AG10803 (cell line): ENCODE results near the gene SEMA6B.
A peak's percentile ranks its signal among the peaks of the same experiment; 100 is the strongest.
"Not testable (repeated sequence)": the region's sequence is repeated elsewhere in the genome, so short reads cannot be mapped to it uniquely, and the experiment has no call there.

ENCODE experiments used
- DNase-seq: peaks from one replicate; pipeline ENCODE4 v3.0.0; 2010; ENCODE audit warnings: low read depth
- H3K4me3 ChIP-seq: 2 replicates; pipeline ENCODE4 v1.5.1; 2011; ENCODE audit warnings: mild to moderate bottlenecking, low read length, control low read depth
- TF ChIP-seq, protein P1 (sequence below): conservative IDR thresholded peaks from 2 replicates; pipeline ENCODE4 v1.5.1; 2011; ENCODE audit warnings: mild to moderate bottlenecking, low read length, control low read depth, inconsistent platforms

Gene SEMA6B

DNA sequence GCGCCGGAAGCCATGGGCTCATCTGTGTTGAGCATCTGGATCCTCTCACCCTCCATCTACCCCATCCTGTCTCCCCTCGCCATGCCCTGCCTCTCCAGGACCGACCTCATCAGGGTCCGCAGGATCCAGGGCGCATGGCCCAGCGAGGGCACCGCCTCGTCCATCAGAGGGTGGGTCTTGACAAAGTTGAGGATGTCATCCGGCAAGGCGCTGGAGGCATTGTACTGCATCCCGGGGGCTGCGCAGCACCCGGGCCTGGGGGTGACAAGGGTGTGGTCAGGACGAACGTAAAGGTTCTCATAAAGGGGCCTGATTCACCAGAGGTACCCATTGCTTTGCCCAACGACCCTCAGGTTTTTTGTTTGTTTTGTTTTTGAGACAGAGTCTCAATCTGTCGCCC, 9.5 kb downstream of the SEMA6B start:
- DNase-seq, result no peak
- TF ChIP-seq, protein P1, sequence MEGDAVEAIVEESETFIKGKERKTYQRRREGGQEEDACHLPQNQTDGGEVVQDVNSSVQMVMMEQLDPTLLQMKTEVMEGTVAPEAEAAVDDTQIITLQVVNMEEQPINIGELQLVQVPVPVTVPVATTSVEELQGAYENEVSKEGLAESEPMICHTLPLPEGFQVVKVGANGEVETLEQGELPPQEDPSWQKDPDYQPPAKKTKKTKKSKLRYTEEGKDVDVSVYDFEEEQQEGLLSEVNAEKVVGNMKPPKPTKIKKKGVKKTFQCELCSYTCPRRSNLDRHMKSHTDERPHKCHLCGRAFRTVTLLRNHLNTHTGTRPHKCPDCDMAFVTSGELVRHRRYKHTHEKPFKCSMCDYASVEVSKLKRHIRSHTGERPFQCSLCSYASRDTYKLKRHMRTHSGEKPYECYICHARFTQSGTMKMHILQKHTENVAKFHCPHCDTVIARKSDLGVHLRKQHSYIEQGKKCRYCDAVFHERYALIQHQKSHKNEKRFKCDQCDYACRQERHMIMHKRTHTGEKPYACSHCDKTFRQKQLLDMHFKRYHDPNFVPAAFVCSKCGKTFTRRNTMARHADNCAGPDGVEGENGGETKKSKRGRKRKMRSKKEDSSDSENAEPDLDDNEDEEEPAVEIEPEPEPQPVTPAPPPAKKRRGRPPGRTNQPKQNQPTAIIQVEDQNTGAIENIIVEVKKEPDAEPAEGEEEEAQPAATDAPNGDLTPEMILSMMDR, result no peak
- H3K4me3 ChIP-seq, result no peak overlapping the region

DNA sequence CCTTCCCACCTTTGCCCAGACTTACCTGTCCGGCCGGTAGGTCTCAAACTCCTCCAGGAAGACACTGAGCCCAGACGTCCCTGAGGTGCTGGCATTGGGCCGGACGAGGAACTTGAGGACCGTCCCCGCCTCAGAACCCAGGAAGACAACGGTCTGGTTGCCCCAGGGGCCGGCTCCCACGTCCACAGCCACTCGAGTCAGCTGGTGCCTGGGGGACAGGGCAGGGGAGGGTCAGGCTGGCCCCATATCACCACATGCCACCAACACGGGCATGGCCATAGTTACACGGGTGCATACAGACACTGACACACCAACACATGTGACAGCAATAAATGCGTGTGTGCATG, 11.3 kb downstream of the SEMA6B start:
- H3K4me3 ChIP-seq, result no peak overlapping the region
- DNase-seq, result no peak
- TF ChIP-seq, protein P1, result no peak

DNA sequence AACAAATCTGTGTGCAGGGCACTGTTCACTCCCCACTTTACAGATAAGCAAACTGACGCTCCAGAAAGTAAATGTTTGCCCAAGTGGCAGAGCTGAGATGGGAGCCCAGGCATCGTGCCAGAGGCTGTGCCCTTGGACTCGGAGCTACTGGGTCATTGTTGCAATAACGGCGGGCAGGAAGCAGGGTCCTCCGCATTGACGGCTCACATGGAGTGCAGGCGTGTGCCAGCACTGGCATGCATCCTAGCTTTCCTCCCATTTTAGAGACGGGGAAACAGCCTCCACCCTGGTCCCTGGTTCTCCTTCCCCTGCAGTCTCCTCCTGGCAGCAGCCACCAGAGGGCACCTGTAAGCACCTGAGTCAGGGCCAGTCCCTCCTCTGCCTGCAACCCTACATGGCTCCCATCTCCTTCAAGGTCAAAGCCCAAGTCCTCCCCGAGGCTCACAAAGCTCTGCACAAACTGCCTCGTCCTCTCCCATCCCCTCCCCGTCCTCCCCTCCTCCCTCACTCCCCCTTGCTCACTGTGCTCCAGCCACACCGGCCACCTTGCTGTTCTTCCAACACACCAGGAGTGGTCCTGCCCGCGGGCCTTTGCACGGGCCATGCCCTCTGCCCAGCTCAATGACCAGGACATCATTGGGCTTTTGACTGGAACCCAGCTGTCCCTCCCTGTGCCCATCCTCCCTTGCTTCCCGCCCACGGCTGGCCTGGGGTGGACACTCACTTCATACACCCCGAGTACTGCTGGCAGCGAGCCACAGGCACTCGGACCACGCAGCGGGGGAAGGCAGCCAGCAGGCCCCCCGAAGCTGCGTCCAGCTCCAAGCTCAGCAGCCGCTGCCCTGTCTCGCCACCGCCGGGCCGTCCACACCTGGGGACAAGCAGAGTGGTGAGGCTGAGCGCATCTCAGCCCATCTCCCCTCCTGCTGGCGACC, 11.9 kb downstream of the SEMA6B start:
- H3K4me3 ChIP-seq, result no peak overlapping the region
- TF ChIP-seq, protein P1, result peak; percentile 28
- DNase-seq, result no peak

DNA sequence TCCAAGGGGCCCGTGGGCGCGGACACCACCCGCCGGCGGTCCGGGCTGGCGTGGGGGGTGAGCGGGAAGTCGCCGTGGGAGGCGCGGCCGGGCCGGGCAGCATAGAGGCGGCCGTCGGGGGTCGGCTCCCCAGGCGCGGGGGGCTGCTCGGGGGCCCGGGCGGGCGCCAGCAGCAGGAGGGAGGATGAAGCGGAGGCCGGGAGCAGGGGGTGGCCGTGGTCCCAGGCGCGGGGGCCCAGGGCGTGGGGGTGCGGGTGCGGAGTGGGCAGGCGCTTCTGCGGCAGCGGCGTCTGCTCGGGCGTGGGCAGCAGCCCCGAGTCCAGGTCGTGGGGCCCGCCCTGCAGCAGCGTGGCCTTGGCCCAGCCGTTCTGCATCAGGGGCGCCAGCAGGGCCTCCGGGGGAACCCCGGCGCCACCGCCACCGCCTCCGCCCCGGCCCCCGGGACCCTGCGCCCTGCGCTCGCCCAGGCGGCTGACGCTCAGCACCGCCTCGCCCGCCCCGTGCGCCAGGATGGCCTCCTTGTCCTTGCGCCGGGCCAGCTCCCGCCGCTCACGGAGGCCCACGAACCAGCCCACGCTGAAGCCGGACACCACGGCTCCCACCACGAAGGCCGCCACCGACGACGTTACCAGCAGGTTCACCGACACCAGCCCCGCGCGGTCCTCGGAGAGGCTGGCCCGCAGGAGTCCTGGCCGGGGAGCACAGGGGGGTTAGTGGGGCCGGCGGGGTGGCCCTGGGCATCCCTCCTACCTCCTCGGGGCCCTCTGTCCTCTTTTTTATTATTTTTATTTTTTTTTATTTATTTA, 15.4 kb downstream of the SEMA6B start:
- DNase-seq, result no peak
- TF ChIP-seq, protein P1, result no peak
- no peak overlapping the region for H3K4me3 ChIP-seq

DNA sequence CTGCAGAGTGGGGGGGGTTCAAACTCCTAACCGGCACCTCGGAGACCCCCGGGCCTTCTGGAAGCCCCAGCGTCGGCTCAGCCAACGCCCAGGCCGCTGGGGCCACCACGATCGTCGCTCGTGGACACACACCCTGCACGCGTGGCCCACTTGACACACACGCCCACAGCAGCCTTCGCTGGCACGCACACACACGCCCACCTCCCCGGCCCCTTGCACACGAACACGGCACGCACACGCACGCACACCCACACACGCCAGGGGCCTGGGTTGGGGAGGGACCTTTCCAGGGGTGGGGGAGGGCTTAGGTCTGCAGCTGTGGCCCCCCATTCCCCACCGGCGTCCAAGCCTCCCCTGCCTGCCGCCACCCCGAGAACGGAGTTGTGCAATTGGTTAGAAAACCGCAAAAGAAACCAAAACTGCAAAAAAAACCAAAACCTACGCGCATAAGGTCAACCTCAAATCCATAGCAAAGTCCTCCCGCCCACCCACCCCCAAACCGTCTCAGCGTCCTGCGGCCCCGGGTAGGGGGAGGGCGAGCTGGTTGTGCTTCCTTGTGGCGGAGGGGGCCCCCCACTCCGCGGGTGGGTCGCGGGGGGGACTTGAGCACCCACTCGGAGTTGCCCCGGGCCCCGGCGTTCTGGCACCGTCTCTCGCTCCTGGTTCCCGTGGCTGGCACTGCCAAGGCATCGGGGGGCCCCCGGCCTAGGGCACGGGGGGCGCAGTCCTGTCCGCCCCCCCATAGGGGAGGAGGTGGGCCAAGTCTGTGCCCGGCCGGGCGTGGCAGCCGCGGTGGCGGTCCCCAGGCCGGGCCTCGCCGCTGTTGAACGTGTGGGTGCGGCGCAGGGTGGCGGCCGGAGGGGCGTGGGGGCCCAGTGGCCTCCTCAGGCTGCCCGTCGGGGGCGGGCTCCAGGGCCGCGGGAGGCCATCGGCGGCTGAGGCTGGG, 16.3 kb downstream of the SEMA6B start:
- TF ChIP-seq, protein P1, result no peak
- DNase-seq, result no peak
- H3K4me3 ChIP-seq, result no peak overlapping the region

DNA sequence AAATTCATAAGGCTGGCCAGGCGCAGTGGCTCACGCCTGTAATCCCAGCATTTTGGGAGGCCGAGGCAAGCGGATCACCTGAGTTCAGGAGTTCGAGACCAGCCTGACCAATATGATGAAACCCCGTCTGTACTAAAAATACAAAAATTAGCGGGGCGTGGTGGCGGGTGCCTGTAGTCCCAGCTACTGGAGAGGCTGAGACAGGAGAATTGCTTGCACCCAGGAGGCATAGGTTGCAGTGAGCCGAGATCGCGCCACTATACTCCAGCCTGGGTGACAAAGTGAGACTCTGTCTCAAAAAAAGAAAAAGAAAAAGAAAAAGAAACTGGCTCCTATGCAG, 17.7 kb downstream of the SEMA6B start:
- not testable (repeated sequence) for H3K4me3 ChIP-seq, DNase-seq
